HG03520 (cell line): ENCODE measurements around the gene USP34.
"Not testable (repeated sequence)": the region's sequence is repeated elsewhere in the genome, so short reads cannot be mapped to it uniquely, and the experiment has no call there.

Source experiments
- ATAC-seq: cut with Tn5 transposase; IDR thresholded peaks from one replicate; pipeline ENCODE4 v1.9.1; 2021; ENCODE audit warnings: mild to moderate bottlenecking, moderate library complexity; ENCODE audit not compliant: unreplicated experiment

USP34 gene

GRCh38 chr2:61461404-61461803, 9.5 kb downstream of the USP34 start:
- no peak for ATAC-seq

DNA sequence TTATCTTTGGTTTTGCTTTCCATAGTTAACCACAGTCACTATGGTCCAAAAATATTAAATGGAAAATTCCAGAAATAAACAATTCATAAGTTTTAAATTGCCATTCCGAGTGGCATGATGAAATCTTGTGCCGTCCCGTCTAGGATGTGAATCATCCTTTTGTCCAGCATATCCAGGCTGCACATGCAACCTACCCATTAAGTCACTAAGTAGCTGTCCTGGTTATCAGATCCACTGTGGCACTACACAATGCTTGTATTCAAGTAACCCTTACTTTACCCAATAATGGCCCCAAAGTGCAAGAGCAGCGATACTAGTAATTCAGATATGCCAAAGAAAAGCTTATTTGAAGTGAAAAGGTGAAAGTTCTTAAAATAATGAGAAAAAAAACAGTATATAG, 10.7 kb downstream of the USP34 start:
- ATAC-seq: no peak

DNA sequence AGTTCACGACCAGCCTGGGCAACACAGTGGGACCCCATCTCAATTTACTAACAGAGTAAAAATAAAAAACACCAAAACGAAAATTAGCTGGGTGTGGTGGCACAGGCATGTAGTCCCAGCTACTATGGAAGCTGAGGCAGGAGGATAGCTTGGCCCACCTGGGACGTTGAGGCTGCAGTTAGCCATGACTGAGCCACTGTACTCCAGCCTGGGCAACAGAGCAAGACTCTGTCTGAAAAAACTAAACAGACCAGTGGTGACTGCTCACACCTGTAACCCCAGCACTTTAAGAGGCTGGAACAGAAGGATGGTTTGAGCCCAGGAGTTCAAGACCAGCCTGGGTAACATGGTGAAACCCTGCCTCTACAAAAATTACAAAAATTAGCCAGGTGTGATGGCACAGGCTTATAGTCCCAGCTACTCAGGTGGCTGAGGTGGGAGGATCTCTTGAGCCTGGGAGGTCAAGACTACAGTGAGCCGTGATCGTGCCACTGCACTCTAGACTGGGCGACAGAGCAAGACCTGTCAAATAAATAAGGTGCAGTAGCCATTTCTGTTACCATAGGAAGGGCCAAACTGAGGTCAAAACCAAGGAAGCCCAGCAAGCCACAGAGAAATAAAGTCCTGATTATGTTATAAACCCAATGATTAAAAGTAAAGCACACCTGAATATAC, 14.0 kb downstream of the USP34 start:
- ATAC-seq: no peak

- no peak for ATAC-seq
These were observed 14.7 kb downstream of the USP34 start for GRCh38 chr2:61456070-61456745.

DNA sequence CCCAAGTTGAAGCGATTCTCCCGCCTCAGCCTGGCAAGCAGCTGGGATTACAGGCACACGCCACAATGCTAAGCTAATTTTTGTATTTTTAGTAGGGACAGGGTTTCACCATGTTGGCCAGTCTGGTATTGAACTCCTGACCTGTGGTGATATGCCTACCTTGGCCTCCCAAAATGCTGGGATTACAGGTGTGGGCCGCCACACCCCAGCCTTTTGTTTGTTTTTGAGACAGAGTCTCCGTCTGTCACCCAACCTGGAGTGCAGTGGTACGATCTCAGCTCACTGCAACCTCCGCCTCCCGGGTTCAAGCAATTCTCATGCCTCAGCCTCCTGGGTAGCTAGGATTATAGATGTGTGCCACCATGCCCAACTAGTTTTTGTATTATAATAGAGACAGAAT, 15.9 kb downstream of the USP34 start:
- ATAC-seq: not testable (repeated sequence)

GRCh38 chr2:61454383-61454782, 16.5 kb downstream of the USP34 start:
- no peak for ATAC-seq

DNA sequence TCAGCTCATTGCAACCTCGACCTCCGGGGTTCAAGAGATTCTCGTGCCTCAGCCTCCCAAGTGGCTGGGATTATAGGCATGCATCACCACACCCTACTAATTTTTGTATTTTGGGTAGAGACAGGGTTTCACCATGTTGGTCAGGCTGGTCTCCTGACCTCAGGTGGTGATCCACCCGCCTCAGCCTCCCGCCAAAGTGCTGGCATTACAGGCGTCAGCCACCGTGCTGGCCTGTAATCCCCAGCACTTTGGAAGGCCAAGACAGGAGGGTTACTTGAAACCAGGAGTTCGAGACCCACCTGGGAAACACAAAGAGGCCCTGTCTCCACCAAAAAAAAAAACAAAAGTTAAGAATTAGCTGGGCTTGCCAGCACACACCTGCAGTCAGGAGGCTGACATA, 18.5 kb downstream of the USP34 start:
- no peak for ATAC-seq

DNA sequence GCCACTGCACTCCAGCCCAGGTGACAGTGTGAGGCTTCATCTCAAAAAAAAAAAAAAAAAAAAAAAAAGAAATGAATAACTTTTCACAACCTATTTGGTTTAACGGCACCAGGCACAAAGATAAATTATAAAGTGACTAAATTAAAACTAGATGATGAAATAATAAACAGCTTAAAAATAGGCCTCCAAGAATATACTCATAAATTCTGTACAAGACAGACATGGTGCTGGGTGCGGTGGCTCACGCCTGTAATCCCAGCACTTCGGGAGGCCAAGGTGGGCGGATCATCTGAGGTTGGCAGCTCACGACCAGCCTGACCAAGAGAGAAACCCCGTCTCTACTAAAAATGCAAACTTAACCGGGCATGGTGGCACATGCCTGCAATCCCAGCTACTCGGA, 19.7 kb downstream of the USP34 start:
- ATAC-seq: no peak

- no peak for ATAC-seq
These were observed 20.7 kb downstream of the USP34 start for GRCh38 chr2:61450144-61450543.

DNA sequence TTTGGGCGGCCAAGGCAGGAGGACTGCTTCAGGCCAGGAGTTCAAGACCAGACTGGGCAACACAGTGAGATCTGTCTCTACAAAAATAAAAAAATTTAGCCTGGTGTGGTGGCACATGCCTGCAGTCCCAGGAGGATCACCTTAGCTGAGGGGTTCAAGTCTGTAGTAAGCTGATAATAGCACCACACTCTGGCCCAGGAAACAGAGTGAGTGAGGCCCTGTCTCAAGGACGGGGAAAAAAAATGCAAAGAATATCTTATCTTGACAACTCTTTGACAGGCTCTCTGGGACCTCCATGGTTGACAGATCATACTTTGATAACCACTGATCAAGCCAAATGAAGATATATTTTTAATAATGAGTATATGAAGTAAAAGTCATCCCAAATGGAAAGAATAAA, 22.7 kb downstream of the USP34 start:
- ATAC-seq: no peak

DNA sequence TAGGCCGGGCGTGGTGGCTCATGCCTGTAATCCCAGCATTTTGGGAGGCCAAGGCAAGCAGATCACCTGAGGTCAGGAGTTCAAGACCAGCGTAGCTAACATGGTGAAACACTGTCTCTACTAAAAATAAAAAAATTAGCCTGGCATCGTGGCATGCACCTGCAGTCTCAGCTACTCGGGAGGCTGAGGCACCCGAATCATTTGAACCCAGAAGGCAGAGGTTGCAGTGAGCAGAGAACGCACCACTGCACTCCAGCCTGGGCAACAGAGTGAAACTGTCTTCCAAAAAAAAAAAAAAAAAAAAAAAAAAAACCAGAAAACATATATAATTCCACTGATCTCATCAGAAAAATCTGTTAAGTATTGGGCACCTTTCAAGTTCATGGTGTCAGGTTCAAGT, 23.9 kb downstream of the USP34 start:
- ATAC-seq: not testable (repeated sequence)

DNA sequence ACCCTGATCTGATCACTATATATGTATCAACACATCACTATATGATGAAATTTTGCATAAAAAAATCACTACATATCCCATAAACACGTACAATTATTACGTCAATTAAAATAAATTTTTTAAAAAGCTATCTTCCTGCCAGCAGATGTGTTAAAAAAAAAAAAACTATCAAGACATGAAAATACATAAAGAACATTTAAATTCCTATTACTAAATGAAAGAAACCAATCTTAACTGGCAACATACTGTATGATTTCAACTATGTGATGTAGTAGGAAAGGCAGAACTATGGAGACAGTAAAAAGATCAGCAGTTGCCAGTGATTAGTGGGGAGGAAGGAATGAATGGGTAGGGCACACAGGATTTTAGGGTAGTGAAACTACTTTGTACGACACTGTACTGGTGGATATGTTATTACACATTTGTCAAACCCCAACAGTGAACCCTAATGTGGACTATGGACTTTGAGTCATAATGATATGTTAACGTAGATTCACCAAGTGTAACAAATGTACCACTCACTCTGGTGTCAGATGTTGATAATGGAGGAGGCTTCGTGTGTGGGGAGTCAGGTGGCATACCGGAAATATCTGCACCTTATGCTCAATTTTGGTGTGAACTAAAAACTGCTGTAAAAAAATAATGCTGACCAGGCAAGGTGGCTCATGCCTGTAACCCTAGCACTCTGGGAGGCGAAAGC, 27.4 kb downstream of the USP34 start:
- peak; percentile 95 for ATAC-seq

DNA sequence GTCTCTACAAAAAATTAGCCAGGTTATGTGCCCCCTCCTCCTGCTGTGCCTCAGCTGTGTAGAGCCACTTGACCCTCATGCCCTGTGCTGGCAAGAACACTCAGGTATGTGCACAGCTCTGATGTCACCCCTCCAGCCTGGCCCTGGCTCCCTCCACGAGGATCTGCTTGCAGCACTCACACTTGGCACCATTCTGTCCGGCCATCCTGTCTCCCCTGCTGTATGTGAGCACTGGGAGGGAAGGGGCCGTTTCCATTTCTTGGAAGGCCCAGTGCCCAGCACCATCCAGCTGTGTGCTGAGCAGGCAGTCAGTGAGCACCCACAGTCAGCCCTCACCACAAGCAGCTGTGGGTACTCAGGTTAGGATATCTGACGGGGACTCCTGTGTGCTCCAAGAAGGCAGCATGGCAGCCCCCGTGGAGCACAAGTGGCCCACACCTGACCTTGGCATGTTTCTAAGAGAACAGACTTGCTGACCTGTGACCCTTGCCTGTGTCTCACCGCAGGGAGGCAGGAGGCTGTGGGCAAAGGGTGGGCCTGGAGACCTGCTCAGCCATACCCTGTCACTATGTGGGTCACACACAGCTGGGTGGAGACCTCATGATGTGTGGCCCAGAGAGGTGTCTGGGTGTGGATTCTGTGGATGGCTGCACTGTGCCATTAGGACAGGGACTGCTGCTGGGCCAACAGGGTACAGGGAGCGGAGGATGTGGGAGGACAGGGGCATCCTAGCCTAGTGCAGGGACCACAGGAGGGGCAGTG, 31.5 kb downstream of the USP34 start:
- ATAC-seq: no peak

GRCh38 chr2:61438670-61439069, 32.2 kb downstream of the USP34 start:
- ATAC-seq: no peak

GRCh38 chr2:61437170-61437569, 33.7 kb downstream of the USP34 start:
- no peak for ATAC-seq

DNA sequence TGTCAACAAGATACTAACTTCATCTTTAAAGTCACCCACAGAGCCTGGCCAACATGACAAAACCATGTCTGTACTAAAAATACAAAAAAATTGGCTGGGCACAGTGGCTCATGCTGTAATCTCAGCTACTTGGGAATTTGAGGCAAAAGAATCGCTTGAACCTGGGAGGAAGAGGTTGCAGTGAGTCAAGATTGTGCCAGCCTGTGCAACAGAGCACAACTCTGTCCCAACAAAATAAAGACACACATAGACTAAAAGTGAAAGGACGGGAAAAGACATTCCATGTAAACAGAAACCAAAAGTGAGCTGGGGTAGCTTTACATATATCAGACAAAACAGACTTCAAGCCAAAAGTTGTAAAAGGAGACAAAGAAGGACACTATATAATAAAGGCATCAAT, 34.8 kb downstream of the USP34 start:
- no peak for ATAC-seq

DNA sequence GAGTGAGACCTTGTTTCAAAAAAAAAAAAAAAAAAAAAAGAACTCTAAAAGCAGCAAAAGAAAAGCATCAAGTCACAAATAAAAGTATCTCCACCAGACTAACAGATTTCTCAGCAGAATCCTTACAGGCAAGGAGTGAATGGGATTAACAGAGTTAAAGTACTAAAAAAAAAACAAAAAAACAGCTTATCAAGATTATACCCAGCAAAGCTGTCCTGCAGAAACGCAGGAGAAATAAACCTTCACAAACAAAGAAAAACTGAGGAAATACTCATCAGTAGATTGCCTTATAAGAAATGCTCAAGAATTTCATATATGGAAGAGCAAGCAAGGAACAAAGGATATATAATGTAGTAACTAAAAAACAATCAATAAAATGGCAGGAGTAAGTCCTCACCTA, 35.6 kb downstream of the USP34 start:
- no peak for ATAC-seq

DNA sequence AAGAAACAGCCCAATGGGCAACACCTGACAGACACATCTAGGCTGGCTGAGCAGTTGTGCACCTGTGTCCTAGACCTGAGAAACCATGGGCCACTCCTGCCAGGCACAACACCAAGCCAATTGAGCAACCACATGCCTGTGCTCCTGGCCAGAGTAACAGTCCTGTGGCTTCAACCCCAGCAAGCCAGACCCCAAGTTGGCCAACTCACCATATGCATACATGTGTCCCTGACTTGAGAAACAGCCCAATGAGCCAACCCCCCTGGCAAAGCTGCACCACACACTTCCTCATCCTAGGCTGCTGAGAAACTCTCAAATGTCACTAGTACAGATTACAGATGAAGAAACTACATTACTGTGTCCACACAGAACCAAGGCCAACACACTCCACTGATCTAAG, 36.6 kb downstream of the USP34 start:
- ATAC-seq: no peak

GRCh38 chr2:61433606-61434005, 37.3 kb downstream of the USP34 start:
- no peak for ATAC-seq

DNA sequence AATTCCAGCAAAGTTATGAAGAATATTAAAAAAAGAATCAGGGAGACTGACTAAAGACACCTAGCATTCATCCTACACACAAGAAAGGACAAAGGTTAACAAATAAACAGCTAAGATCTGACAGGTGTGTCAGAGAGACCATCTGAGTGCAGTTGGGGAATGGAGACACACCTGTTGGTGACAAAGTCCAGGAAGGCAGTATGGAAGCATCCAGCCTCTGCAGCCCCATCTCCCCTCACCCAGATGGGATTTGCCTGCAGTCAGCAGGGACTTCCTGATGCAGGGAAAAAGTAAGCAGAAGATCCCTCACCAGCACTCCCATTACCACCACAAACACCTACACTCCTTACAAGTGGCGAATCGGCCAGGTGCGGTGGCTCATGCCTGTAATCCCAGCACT, 37.9 kb downstream of the USP34 start:
- ATAC-seq: no peak

DNA sequence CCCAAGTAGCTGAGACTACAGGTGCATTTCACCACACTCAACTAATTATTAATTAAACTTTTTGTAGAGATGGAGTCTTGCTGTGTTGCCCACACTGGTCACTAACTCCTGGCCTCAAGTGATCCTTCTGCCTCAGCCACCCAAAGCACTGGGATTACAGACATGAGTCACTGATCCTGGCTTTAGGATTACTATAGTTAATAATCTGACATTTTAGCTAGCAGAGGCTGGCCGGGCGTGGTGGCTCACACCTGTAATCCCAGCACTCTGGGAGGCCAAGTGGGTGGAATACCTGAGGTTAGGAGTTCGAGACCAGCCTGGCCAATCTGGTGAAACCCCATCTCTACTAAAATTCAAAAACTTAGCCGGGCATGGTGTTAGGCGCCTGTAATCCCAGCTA, 39.5 kb downstream of the USP34 start:
- ATAC-seq: no peak
